GM19351 (cell line): Measurements from ENCODE around the gene DMRTC2.

Source experiments
- ATAC-seq: cut with Tn5 transposase; IDR thresholded peaks from one replicate; pipeline ENCODE4 v1.9.1; 2021; ENCODE audit warnings: mild to moderate bottlenecking, moderate library complexity; ENCODE audit not compliant: unreplicated experiment

DMRTC2 gene

DNA sequence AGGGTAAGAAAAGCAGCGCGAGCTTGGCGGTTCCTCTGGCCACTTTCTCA lies at the start of gene DMRTC2:
Gene DMRTC2 (plus strand): TSS at position 42 of the 50 bp plus-strand sequence. CDS start 2,387 bp downstream, outside the sequence.
- no peak for ATAC-seq

- ATAC-seq: no peak
Measured at GRCh38 chr19:41796362-41796761, 48.5 kb upstream of the DMRTC2 start, which contains the start of gene CEACAM3. Gene CEACAM3 (plus strand): TSS chr19:41796587. CDS start chr19:41796678, 91 bp downstream.

- no peak for ATAC-seq
Measured at GRCh38 chr19:41796901-41797300, 47.9 kb upstream of the DMRTC2 start.

DNA sequence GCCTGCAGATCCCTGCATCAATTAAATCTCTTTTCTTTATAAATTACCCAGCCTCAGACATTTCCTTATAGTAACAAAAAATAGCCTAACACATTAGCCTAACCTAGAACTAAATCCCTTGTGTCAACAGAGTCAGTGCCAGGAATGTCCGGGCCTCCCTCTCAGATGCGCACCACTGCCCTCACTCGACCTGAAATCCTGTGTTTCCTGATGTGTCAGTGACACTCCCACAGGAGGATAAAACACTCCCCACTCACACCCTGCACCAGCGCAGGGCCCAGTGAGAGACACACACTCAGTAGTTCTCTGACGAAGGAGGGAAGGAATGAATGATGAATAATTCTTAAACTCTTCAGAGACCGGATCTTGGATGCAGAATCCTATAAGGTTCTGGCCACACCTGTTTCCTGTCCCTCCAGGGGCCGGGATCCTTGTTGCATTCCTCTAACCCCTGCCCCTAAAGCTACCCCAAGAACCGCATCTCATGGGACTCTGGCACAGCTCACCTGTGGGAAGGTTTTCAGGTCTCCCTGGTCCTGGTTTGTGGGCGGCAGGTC lies 45.3 kb upstream of the DMRTC2 start:
- no peak for ATAC-seq

DNA sequence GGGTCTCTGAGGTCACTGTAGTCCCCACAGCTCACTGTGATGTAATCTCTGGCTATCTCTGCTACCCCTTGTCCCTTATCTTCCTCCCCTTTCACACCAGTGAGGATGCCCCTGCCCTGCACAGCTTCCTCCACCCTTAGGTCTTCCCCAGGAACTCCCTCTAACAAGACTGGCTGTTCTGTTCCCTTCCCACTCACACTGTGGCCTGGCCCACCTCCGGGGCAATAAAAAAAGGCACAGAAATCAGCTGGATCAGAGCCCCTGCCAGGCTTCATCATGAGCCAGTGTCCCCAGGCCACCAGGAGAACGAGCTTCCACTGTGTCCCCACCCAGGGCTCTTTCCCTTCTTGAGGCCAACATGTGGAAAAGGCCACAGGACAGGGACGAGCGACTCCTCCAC lies 43.8 kb upstream of the DMRTC2 start:
- ATAC-seq: no peak

GRCh38 chr19:41801792-41802211 lies 43.0 kb upstream of the DMRTC2 start:
- ATAC-seq: no peak

- no peak for ATAC-seq
Measured at GRCh38 chr19:41802770-41803169, 42.1 kb upstream of the DMRTC2 start.

DNA sequence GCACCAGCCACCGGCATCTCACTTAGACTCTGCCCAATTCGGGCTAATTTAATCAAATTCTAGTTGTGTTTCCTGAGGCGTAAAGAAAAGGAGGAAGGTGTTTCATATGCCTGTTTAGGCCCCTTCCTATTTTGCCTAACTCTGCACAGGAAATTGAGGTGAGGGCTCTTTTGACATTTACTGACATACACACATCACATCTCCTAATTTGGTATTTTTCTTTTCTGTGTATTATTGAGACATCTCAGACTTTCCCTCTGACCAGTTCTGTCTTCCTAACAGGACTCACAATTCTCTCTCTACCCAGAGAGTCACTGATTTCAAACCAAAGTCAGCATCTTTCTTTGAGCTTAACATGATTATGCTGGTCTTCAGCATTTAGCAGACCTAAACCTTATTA lies 40.5 kb upstream of the DMRTC2 start:
- ATAC-seq: no peak

DNA sequence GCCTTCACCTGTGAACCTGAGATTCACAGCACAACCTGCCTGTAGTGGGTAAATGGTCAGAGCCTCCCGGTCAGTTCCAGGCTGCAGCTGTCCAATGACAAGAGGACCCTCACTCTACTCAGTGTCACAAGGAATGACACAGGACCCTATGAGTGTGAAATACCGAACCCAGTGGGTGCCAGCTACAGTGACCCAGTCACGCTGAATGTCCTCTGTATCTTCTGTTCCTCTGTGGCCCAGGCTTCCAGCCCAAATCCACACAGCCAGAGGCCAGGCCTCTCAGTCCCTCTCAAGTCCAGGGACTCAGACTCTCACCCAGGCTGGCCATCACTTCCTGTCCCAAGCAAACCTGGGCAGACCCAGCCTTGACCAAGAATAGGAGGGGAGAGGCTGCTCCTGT lies 37.7 kb upstream of the DMRTC2 start:
- no peak for ATAC-seq

DNA sequence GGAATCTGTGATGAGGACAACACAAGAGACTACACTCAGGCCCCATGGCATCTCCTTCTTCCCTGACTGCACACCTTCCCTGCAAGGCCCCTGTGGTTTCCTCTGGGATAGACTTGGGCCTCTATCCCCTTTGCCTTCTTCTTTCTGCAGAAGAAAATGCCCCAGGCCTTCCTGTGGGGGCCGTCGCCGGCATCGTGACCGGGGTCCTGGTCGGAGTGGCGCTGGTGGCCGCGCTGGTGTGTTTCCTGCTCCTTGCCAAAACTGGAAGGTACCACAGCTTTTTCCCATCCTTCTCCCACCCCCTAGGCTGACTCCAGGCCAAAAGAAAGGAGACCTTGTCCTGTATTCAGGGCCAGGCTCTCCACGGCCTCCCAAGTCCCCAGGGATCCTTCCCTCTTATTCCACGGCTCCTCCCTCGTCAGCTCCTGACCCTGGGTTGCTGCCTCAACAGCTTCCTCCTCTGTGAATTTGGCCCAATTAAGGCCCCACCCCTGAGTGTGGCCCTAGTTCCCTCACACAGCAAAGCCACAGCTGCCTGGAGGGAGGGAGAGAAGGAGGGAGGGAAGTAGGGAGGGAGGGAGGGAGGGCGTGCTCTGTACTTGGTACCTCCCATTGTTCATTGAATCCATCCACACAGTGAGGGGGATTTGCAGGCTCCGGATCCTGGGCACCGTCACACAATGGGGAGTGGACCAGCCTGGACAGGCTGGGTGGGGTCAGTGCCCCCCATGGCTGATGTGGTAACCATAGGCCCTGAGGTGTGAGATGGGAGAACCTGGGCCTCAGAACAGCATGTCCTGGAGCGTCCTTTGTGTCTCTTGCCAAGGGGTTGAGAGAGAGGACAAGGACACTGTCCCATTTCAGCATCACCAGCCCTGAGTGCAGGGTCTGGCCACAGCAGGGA lies 35.9 kb upstream of the DMRTC2 start:
- no peak for ATAC-seq

GRCh38 chr19:41810301-41810700 lies 34.5 kb upstream of the DMRTC2 start:
- ATAC-seq: no peak

DNA sequence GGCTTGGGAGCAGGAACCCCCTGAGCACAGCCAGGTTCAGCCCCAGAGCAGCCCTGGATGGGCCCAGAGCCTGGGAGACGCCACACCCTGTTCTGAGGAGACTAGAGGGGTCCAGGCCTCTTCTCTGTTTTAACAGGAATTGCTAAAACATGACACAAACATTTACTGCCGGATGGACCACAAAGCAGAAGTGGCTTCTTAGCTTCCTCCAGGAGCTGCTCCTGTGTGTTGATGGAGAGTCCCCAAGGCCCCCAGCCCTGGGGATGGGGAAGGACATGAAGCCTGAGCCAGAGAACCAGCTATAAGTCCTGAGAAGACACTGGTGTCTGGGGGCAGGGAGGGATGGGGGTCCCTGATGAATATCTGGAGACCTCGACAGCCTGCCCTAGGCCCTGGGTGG lies 33.8 kb upstream of the DMRTC2 start:
- ATAC-seq: no peak

DNA sequence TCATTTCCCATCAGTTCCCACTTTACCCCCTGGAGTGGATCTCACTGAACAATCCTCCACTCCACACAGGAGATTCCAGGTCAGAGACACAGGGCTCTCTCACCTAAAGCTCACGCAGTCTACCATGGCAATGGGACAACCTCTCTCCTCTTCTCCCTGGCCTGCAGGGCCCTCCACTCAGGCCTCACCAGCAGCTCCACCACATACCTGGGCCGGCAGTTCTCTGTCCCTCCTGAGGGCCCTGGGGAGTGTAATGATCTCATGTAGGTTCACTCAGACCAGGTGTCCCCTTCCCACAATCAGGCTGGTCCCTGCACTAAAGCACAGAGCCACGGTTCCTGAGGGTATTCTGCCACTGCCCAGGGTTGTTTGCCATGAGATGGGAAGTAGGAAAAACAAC lies 32.9 kb upstream of the DMRTC2 start:
- no peak for ATAC-seq

DNA sequence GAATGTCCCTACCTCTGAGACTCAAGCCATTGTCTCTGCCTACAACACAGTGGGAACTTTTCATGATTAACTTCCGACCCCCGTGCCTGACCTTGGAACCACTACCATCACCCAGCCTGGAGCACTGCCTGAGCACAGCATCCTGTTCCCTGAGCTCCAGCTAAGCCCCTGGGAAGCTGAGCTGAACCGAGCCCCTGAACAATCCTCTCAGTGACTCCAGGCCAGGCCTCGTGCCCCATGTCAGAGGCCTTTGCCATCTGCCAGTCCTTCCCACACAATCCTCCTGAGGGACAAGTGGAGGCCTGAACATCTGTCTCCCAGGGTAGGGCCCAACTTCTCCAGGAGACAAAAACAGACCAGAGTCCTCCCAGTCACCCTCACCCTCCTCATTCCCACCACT lies 30.9 kb upstream of the DMRTC2 start:
- ATAC-seq: no peak

DNA sequence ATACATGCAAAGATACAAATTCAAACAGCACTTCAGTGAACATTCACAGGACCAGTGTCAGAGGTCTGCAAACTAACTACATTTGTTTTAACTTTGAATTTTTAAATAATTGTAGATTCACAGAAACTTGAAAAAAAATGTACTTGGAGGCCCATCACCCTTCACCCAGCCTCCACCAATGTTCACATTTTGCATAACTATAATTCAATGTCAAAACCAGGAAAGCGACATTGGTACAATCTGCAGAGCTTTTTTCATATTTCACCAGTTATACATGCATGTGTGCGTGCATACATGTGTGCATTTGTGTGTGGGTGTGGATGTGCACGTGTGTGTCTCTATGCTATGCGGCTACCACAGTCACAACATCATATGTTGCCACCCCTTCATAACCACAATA lies 29.5 kb upstream of the DMRTC2 start:
- ATAC-seq: no peak

DNA sequence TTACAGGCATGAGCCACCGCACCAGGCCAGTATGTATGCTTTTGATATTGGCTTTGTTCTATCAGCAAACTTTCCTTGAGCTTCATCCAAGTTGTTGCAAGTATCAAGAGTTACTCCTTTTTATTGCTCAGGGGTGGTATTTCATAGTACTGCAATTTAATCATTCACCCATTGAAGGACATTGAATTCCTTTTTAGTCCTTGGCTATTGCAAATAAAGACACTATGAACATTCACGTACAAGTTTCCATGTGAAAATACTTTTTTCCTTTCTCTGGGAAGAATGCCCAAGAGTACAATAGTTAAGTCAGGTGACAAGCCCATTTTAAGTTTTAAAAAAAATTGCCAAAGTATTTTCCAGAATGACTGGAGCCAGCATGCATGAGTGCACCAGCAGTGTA lies 28.1 kb upstream of the DMRTC2 start:
- no peak for ATAC-seq

GRCh38 chr19:41821003-41821735 lies 23.7 kb upstream of the DMRTC2 start:
- ATAC-seq: no peak

- no peak for ATAC-seq
Measured at GRCh38 chr19:41837981-41838708, 6.7 kb upstream of the DMRTC2 start.

GRCh38 chr19:41839211-41839610 lies 5.6 kb upstream of the DMRTC2 start:
- no peak for ATAC-seq

GRCh38 chr19:41843371-41843770 lies 1.5 kb upstream of the DMRTC2 start:
- no peak for ATAC-seq

GRCh38 chr19:41844601-41845000 lies 241 bp upstream of the DMRTC2 start, which contains the start of gene LYPD4:
Gene LYPD4 (minus strand): TSS chr19:41844683. CDS start chr19:41839285, 5,398 bp downstream.
- ATAC-seq: no peak
